COLO668 (cell line): Measurements from ENCODE around the gene WDPCP.
"Not testable (repeated sequence)": the region's sequence is repeated elsewhere in the genome, so short reads cannot be mapped to it uniquely, and the experiment has no call there.

Experiments
- DNase-seq: peaks from one replicate; lab custom pipeline; 2025; ENCODE audit not compliant: unreplicated experiment; lab: John Stamatoyannopoulos, UW

Gene WDPCP

GRCh38 chr2:63590626-63591408, 2.5 kb upstream of the WDPCP start:
- DNase-seq, result peak; percentile 21

- DNase-seq, result no peak
These were observed 1.1 kb upstream of the WDPCP start for GRCh38 chr2:63589148-63589958.

- DNase-seq, result no peak
These were observed 378 bp downstream of the WDPCP start for GRCh38 chr2:63587814-63588384.

GRCh38 chr2:63582873-63583272, 5.4 kb downstream of the WDPCP start:
- DNase-seq, result no peak

GRCh38 chr2:63581298-63581961, 6.8 kb downstream of the WDPCP start:
- DNase-seq, result no peak

GRCh38 chr2:63580651-63581297, 7.5 kb downstream of the WDPCP start:
- no peak for DNase-seq

GRCh38 chr2:63578767-63579166, 9.5 kb downstream of the WDPCP start:
- DNase-seq, result no peak

- DNase-seq, result no peak
These were observed 11.7 kb downstream of the WDPCP start for GRCh38 chr2:63576546-63576945.

GRCh38 chr2:63573726-63574345, 14.4 kb downstream of the WDPCP start:
- not testable (repeated sequence) for DNase-seq

- not testable (repeated sequence) for DNase-seq
These were observed 15.3 kb downstream of the WDPCP start for GRCh38 chr2:63573026-63573425.

- DNase-seq, result no peak
These were observed 16.3 kb downstream of the WDPCP start for GRCh38 chr2:63572001-63572400.

GRCh38 chr2:63571291-63571690, 17.0 kb downstream of the WDPCP start:
- no peak for DNase-seq

GRCh38 chr2:63569740-63570139, 18.5 kb downstream of the WDPCP start:
- DNase-seq, result no peak

- DNase-seq, result no peak
These were observed 25.5 kb downstream of the WDPCP start for GRCh38 chr2:63562751-63563150.

- DNase-seq, result not testable (repeated sequence)
These were observed 29.4 kb downstream of the WDPCP start for GRCh38 chr2:63558922-63559321.

GRCh38 chr2:63557819-63558218, 30.5 kb downstream of the WDPCP start:
- DNase-seq, result not testable (repeated sequence)

- no peak for DNase-seq
These were observed 32.3 kb downstream of the WDPCP start for GRCh38 chr2:63555931-63556330.

- no peak for DNase-seq
These were observed 33.0 kb downstream of the WDPCP start for GRCh38 chr2:63555299-63555698.

- no peak for DNase-seq
These were observed 35.2 kb downstream of the WDPCP start for GRCh38 chr2:63553049-63553448.

GRCh38 chr2:63545023-63545422, 43.3 kb downstream of the WDPCP start:
- no peak for DNase-seq
